HEK293 (cell line): ENCODE measurements around the gene KRT32.

Experiments
- AEBP2 ChIP-seq: fragments of 450-650 bp; formaldehyde crosslinking; IDR thresholded peaks from 2 replicates; pipeline ENCODE4 v1.5.1; 2016; ENCODE audit warnings: missing biosample characterization, missing genetic modification characterization, borderline replicate concordance
- KLF7 ChIP-seq: fragments of 450-650 bp; formaldehyde crosslinking; IDR thresholded peaks from 2 replicates; pipeline ENCODE4 v1.5.1; 2016; ENCODE audit warnings: missing biosample characterization, missing genetic modification characterization, borderline replicate concordance
- TSHZ1 ChIP-seq: fragments of 450-650 bp; formaldehyde crosslinking; IDR thresholded peaks from 2 replicates; pipeline ENCODE4 v1.5.1; 2016; ENCODE audit warnings: missing biosample characterization, missing genetic modification characterization, borderline replicate concordance
- ZNF423 ChIP-seq: fragments of 450-650 bp; formaldehyde crosslinking; IDR thresholded peaks from 2 replicates; pipeline ENCODE4 v1.5.1; 2016; ENCODE audit warnings: missing biosample characterization, missing genetic modification characterization
- ZNF510 ChIP-seq: fragments of 450-650 bp; formaldehyde crosslinking; IDR thresholded peaks from 2 replicates; pipeline ENCODE4 v1.5.1; 2018; ENCODE audit warnings: mild to moderate bottlenecking, missing genetic modification characterization, missing biosample characterization; ENCODE audit not compliant: insufficient replicate concordance
- ZNF777 ChIP-seq: fragments of 450-650 bp; formaldehyde crosslinking; IDR thresholded peaks from 2 replicates; pipeline ENCODE4 v1.5.1; 2017; ENCODE audit warnings: missing biosample characterization, missing genetic modification characterization, borderline replicate concordance
- TF ChIP-seq, protein P1 (sequence below): fragments of 450-650 bp; formaldehyde crosslinking; IDR thresholded peaks from 2 replicates; pipeline ENCODE4 v1.5.1; 2016; ENCODE audit warnings: missing biosample characterization, missing genetic modification characterization

GRCh38 chr17:41413982-41414381 is 53.2 kb downstream of the KRT32 start:
- TF ChIP-seq, protein P1, sequence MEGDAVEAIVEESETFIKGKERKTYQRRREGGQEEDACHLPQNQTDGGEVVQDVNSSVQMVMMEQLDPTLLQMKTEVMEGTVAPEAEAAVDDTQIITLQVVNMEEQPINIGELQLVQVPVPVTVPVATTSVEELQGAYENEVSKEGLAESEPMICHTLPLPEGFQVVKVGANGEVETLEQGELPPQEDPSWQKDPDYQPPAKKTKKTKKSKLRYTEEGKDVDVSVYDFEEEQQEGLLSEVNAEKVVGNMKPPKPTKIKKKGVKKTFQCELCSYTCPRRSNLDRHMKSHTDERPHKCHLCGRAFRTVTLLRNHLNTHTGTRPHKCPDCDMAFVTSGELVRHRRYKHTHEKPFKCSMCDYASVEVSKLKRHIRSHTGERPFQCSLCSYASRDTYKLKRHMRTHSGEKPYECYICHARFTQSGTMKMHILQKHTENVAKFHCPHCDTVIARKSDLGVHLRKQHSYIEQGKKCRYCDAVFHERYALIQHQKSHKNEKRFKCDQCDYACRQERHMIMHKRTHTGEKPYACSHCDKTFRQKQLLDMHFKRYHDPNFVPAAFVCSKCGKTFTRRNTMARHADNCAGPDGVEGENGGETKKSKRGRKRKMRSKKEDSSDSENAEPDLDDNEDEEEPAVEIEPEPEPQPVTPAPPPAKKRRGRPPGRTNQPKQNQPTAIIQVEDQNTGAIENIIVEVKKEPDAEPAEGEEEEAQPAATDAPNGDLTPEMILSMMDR = no peak
- no peak for TF ChIP-seq TSHZ1
- TF ChIP-seq AEBP2 (tag by site-specific recombination) = no peak
- TF ChIP-seq ZNF510 = no peak
- TF ChIP-seq ZNF423 (tag by site-specific recombination) = no peak
- TF ChIP-seq KLF7 = no peak
- TF ChIP-seq ZNF777 (tag by site-specific recombination) = no peak
